ENCODE results near the gene GSTA4.

The GSTA4 gene

GRCh38 chr6:52995089-52995912 is at the start of gene GSTA4:
TSS of gene GSTA4 (minus strand) at chr6:52995284. CDS start at chr6:52994243, 1,041 bp downstream.
- H3K4me3 ChIP-seq (ENCODE audit: low read depth, low read length), result peak within 1 kb of the TSS; percentile 84
- peak; percentile 77 for TF ChIP-seq CTCF (IDR thresholded peaks at IDR 0.05; ENCODE audit: low read depth, low read length)

- H3K4me3 ChIP-seq (ENCODE audit: low read depth, low read length), result no peak overlapping the region
- TF ChIP-seq CTCF (IDR thresholded peaks at IDR 0.05; ENCODE audit: low read depth, low read length), result no peak
Measured at GRCh38 chr6:53044572-53044971, 49.5 kb upstream of the GSTA4 start.

GRCh38 chr6:53044071-53044470 is 49.0 kb upstream of the GSTA4 start:
- H3K4me3 ChIP-seq (ENCODE audit: low read depth, low read length), result peak overlapping the region; percentile 10; the same call in 1 of the 2 replicates
- TF ChIP-seq CTCF (IDR thresholded peaks at IDR 0.05; ENCODE audit: low read depth, low read length), result no peak

GRCh38 chr6:53043581-53043980 is 48.5 kb upstream of the GSTA4 start:
- no peak for TF ChIP-seq CTCF (IDR thresholded peaks at IDR 0.05; ENCODE audit: low read depth, low read length)
- no peak overlapping the region; the same call in 1 of the 2 replicates for H3K4me3 ChIP-seq (ENCODE audit: low read depth, low read length)

GRCh38 chr6:53042112-53042511 is 47.0 kb upstream of the GSTA4 start:
- H3K4me3 ChIP-seq (ENCODE audit: low read depth, low read length), result no peak overlapping the region
- TF ChIP-seq CTCF (IDR thresholded peaks at IDR 0.05; ENCODE audit: low read depth, low read length), result no peak

- no peak for TF ChIP-seq CTCF (IDR thresholded peaks at IDR 0.05; ENCODE audit: low read depth, low read length)
- H3K4me3 ChIP-seq (ENCODE audit: low read depth, low read length), result no peak overlapping the region
Measured at GRCh38 chr6:53041356-53041755, 46.3 kb upstream of the GSTA4 start.

DNA sequence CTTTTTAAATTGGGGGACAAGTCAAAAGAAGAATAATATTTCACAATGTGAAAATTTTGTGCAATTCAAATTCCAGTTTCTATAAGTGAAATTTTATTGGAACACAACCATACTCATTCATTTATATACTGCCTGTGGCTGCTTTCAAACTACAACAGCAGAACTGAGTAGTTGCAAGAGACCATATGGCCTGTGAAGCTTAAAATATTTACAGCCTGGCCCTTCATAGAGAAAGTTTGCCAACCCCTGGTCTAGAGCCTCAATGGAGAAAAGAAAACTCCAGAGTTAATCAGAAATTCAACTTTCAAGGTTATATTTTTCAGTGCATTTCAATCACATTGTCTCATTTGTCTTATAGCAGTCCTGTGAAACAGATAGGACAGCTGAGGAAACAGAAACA is 43.5 kb upstream of the GSTA4 start:
- TF ChIP-seq CTCF (IDR thresholded peaks at IDR 0.05; ENCODE audit: low read depth, low read length), result no peak
- no peak overlapping the region for H3K4me3 ChIP-seq (ENCODE audit: low read depth, low read length)

Measured in WI38 (cell line).